PC-9 (cell line): ENCODE data around the gene PARS2.

Experiments used
- CTCF ChIP-seq: fragments of 200-600 bp; sonication (generic); conservative IDR thresholded peaks from 2 replicates; pipeline ENCODE4 v1.6.1; 2017; ENCODE audit warnings: mixed run types, antibody characterized with exemption, mild to moderate bottlenecking, moderate library complexity
- EZH2 ChIP-seq: fragments of 200-600 bp; sonication (generic); IDR thresholded peaks from 2 replicates; pipeline ENCODE4 v1.8.0; 2017; ENCODE audit warnings: antibody characterized with exemption, low read depth

GRCh38 chr1:54716299-54717047 lies 47.9 kb downstream of the PARS2 start:
- TF ChIP-seq CTCF (no peak), EZH2 (no peak)
